Testis (tissue), 2 donors: ENCODE measurements around the gene ABHD12.

ENCODE experiments used
- CTCF ChIP-seq, 3 experiments: fragments of 450-650 bp in 2 of 3; fragments of 200-600 bp in 1 of 3; sonication (generic) in 1 of 3; IDR thresholded peaks; one replicate each; pipeline ENCODE4 v1.5.1; 2016 to 2019; ENCODE audit warnings: antibody characterized with exemption in 3 of 3, mild to moderate bottlenecking in 2 of 3, moderate library complexity in 1 of 3
- POLR2A ChIP-seq: fragments of 450-650 bp; IDR thresholded peaks from one replicate; pipeline ENCODE4 v1.6.1; 2017; ENCODE audit warnings: antibody characterized with exemption, mild to moderate bottlenecking, moderate library complexity

- TF ChIP-seq CTCF (IDR thresholded peaks at IDR 0.05) (no peak), POLR2A (no peak)
These were observed 30.5 kb upstream of the ABHD12 start for GRCh38 chr20:25421102-25421501.
